Inflammatory macrophage treated with lipopolysaccharide for 4 hours (primary cell): ENCODE results near the gene TMTC2.
"Not testable (repeated sequence)": the region's sequence is repeated elsewhere in the genome, so short reads cannot be mapped to it uniquely, and the experiment has no call there.

Experiments used
- DNase-seq: peaks from one replicate; pipeline ENCODE4 v3.0.0-alpha.2; 2020

TMTC2 gene

DNA sequence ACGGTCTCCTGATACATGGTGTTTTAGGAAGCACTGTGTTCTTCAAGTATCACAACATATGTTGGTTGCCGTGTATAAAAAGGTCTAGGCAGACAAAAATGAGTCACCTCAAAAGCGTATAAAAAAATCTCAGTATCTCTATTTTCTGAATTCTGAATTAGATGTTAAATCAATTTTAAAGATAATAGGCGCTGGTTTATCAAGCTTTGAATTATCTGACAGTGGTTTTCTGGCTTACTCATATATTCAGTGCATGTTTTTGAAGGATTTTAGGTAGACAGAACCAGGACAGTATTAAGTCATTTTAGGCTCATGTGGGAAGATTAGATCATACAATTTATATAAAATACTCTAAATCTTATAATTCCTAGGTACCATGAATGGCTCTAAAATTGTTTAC, 110.8 kb downstream of the TMTC2 start:
- no peak for DNase-seq

DNA sequence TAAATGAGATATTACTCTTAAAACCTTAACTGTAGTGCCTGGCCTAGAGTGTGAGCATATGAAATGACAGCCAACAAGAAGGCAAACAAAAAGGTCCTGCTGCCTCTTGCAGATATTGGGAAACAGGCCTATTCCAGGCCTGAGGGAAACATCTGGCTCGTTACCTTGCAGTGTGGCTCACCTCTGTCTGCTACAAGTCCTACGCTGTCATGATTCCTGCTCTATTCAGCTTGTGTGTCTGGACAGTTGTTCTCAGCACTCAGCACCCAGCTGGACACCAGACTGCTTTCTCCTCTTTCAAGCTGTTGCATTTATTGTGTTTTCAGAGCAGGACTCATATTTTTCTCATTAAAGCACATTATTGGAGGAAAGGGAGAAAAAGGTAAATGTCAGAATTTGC, 113.5 kb downstream of the TMTC2 start:
- DNase-seq: no peak

DNA sequence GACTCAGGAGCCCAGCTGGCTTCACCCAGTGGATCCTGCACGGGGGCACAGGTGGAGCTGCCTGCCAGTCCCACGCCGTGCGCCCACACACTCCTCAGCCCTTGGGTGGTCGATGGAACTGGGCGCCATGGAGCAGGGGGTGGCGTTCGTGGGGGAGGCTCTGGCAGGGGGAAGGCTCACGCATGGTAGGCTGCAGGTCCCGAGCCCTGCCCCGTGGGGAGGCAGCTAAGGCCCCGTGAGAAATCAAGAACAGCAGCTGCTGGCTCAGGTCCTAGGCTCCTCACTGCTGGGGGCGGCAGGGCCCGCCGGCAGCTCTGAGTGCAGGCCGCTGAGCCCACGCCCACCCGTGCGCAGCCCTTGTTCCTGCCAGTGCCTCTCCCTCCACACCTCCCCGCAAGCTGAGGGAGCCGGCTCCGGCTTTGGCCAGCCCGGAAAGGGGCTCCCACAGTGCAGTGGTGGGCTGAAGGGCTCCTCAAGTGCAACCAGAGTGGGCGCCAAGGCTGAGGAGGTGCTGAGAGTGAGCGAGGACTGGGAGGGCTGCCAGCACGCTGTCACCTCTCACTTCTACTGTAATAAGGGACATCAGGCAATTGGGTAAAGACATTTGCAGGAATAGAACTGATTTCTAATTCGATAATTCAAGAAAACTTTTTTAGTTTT, 115.4 kb downstream of the TMTC2 start:
- DNase-seq: no peak

DNA sequence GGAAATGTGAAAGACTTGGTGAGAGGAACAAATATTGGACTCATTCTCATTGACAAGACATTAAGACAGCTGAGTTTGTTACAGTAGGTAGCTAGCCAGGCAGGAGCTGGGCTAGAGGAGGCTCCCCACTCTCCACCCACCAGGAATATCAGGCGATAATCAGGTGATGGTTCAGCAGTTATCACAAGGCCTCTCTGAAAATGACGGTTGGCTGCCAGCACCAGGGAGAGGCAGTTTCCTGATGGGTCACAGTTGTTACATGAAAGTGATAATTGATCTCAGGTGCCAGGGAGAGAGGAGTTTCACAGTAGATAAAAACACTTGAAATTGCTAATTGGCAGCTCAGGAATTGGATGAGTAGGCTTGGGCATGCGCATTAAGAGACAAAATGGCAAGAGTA, 116.5 kb downstream of the TMTC2 start:
- no peak for DNase-seq

DNA sequence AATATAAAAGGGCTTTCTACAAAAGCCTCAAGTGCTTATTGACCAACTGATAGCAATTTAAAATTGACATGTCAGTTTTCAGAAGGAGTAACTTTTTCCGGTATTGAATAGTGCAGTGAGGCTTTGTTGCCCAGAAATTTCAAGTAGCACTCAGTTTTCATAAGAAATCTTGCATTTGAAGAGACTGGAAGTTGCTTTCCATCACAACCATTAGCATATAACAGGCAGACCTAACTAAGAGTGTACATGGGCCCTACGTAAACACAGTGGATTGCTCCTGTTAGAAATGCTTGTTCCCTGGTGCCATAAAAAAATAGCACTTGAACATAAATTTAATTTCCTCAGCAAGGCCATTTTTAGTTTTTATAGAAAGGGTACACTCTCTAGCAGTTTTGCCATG, 117.9 kb downstream of the TMTC2 start:
- no peak for DNase-seq

DNA sequence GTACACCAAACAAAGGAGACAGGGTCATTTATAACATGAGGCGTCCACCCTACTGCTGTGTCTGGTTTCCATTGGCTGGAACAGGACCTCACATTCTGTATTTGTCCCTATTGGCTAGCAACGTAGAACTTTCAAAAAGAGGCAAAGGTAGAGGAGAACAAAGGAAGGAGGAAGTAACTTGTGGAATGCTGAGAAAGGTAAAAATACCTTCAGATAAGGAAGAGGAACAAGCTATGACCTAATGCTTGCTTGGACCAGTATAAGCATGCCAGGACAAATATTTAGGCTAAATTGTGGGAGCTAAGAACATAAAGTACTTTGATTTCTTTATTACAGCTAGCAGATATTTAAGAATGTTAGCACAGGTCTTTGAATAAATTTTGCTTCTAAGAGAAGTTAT, 118.3 kb downstream of the TMTC2 start:
- not testable (repeated sequence) for DNase-seq

DNA sequence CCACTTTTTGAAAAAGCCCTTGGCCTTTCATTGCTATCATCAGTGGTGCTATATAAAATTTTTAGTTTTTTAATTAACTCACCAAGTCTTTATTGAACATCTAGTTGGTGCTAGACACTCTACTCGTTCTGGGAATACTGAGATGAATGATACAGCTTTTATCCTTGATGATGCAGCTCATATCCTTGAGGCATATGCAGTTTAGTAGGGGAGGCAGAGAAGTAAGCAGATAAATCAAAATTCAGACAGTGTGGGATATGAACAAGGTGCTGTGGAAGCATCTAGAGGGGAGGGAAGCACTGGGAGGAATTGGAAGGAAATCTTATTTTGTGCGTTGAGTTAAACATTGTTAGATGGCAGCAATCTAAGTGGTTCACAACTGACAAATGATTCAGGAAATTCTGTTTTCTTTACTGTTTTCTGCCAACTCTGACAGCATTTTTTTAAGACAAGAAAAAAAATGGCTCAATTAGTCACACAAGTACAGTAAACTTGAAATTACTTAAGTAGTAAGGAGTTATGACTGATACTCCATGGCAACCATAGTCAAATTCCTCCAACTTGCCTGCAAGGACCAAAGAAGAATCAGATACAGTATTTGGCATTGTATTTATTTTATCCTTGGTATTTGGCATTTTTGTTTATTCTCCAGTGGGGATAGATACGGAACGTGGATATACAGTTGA, 119.2 kb downstream of the TMTC2 start:
- no peak for DNase-seq

DNA sequence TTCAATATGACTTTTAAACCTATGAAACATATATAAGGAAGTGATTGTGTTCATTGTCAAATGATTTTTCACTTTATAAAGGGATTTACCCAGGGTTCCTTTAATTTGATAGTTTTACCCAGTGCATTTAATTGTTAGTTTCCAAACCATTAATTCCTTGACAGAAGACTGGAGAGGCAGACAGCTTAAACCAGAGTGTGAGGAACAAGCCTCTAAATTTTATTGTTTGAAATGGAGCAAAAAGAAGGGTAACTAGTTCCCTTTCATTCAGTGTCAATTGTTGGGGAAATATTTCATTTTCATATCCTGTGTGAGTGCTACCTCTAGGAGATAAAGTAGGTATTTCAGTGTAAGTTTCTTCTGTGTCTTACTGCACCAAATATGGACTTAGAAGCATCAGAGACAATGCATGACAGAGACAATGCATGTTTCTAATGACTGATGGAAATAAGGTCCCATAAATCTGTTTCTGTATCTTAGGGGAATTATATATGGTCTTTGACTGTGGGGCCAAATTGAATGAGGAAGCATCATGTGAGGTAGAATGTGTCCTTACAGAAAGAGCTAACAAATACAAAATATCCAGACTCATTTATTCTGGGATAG, 120.5 kb downstream of the TMTC2 start:
- DNase-seq: no peak

DNA sequence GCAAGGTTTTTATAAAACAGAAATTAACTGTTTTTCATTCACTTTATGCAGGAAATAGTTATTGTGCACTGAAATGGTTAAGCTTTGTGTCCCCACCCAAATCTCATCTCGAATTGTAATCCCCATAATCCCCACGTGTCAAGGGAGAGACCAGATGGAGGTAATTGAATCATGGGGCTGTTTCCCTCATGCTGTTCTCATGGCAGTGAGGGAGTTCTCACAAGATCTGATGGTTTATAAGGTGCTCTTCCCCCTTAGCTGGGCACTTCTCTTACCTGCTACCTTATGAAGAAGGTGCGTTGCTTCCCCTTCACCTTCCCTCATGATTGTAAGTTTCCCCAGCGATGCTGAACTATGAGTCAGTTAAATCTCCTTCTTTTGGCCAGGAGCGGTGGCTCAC, 123.9 kb downstream of the TMTC2 start:
- no peak for DNase-seq

DNA sequence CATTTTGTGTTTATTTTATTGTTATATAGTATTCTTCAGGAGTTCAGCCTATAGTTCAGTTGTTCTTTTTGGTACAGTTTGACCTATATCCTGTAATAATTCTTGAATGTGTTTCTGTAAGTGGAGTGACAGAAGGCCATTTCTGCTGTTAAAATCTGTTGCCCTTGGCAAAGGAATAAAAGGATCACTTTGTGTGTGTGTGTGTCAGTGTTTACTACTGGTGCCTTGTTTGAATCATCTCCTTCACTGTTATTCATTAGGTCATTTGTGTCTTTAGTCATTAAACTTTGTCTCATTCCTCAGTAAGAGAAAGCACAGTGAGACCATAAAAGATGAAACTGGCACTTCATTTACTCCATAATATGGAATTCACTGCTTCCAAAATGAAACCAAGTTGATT, 130.7 kb downstream of the TMTC2 start:
- no peak for DNase-seq

DNA sequence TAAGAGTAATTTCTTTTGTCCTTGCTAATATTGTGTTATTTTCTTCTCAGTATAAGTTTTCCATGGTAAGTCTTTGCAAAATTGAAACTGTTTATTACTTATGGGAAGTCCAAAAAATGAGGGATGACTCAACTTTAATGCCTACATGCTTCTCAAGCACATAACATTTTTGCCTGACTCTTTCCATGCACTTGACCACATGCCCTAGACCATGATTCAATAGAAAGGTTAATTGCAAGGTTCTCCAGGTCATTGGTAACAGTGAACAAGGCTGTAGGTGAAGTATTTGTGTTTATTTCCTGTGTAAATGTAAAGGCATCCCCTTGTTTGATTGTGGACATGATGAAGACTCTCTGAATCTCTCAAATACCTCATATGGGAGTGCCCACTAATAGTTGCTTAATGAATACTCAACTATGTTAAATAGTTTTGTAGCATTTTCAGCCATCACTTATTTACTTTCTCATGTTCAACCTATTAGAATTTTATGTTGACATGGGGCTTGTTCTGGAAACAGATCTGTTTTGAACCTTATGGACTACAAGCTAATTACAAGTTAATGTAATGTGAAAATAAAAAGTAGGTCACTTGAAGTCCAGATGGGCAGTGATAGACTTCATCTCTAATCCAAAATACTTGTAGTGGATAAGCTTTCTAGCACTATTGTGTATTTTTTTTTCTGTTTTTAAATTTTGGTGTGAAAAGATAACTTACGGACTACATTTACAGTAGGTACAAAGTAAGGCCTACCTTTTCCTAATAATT, 131.7 kb downstream of the TMTC2 start:
- peak; percentile 43 for DNase-seq

DNA sequence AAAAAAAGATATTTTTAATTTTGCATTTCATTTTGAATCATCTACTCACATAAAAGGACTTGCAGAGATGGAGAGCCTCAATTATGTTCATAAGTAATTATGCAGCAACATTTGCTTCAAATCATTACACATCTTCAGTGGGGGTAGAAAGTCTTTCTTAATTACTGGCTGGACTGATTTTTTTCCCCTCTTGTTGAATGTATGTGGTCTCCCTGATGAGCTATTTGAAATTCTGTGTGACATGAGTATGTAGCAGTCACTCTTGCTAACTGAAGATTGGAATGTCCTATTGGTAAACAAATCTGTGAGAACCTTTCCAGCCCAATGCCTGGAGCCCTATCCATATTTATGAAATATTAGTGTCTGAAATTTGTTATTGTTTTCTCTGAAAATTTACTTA, 139.8 kb downstream of the TMTC2 start:
- no peak for DNase-seq

DNA sequence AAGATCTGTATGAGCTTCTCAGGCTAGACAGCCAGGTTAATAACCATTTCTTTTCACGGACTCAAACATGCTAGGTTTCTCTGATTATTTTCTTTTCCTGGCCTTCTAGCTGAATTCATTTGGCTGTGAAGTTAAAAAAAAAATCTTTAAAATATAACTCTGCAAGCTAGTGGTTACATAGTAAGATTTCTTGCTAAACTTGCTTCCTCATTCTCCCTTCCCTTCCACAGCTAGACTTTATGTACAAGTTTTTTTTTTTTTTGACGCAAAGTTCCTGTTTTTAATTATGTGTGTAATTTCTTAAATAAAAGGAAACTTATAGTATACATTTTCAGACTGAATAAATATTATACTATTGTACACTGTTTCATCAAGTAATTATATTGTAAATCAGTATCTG, 145.4 kb downstream of the TMTC2 start:
- peak; percentile 83 for DNase-seq

DNA sequence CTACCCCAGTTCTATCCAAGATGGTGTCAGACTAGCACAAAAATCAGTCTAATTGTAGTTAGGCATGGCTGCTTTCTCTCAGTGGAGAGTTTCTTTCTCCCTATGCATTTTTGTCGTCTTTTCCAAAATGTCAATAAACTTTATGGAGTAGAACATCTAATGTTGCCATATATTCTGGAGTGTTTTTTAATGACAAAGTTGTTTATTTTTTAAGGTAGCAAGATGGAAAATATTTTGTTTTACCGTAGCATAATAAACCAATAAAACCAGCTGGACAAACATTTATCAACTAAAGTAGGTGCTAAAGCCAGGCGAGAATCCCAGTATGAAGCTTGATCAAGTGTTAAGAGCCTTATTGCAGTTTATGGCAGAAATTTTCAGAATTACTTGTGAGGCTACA, 146.3 kb downstream of the TMTC2 start:
- no peak for DNase-seq

DNA sequence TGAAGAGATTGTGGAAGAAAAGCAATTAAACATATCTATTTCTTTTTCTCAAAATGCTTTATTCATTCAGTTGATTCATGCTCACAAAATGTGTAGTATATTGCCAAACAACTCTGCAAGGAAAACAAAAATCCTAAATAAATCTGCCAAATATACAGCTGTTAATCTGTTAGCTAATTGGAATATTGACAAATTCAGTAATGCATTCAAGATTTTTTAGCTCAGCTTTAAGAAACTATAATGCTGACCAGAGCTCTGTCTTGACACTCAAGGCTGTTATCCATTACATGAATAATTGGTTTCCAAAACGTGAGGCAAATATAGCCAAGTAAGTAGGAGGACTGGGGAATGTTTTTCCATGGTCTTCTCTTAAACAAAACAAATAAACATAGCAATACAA, 146.8 kb downstream of the TMTC2 start:
- DNase-seq: no peak

DNA sequence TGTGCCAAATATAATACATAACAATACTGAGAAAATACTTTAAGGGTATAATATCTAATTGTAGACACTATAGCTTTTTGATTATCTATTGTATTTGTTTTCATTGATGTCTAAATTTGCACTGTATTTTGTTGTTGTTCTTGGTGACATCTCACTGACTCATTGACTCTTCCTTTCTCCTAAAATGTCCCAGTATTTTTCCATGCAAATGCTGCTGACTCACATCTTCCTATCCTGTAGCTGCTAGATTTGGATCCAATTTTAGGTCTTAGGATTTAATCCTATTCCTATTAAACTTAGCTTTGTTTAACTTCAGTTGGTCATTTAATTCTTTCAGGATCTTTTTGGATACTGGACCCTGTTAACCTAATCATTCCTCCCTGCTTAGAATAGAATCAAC, 148.5 kb downstream of the TMTC2 start:
- no peak for DNase-seq

DNA sequence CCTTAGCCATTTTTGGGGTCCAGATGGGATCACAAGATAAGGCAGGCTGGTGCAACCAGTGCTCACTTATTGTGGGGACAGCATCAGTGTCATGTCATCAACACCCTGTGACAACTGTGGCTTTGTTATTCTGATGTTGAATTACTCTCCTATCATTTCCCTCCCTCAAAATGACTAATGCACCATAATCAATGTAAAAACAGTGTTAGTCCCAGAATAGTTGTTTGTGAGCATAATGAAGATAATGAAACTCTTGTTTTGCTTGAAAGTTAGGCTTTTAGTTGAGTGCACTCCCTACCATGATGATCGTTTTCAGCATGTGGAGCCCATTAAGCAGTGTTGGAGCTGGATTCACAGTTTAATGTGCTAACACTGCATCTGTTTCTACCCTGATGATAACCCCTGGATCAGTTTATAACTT, 151.4 kb downstream of the TMTC2 start:
- DNase-seq: no peak

DNA sequence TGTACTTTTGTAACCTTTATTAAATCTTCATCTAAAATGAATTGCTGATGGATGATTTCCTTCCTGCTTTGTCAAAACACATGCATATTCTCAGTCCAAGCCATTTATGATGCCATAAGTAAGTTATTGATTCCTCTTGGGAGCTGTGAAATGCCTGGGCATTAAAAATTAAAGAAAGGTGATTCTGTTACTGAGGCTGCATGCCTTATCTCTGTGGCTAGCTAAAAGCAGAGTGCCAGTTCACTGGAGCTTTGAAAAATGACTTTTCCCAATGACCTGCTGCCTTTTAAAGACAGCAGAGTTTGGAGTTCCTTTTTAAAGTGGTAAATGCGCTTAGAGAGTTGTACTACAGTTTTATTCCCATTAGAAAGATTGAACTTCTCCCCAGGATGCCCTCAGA, 152.1 kb downstream of the TMTC2 start:
- no peak for DNase-seq

DNA sequence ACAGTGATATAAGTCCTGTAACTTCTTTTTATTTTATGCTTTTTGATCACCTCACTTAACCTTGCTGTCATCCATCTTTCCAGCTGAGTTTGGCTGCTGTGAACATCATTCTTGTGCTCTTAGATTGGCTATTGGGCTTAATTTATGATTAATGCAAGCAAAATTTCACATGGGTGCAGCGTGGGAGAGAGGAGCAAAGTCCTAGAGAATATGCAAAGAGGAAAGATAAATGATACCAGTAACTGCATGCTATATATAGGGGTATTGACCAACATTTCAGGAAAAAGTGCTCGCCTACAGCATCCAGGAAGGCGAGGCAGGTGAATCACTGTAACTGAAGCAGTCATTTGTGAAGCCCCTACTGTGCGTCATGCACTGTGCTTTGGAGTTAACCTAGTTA, 153.1 kb downstream of the TMTC2 start:
- DNase-seq: no peak

DNA sequence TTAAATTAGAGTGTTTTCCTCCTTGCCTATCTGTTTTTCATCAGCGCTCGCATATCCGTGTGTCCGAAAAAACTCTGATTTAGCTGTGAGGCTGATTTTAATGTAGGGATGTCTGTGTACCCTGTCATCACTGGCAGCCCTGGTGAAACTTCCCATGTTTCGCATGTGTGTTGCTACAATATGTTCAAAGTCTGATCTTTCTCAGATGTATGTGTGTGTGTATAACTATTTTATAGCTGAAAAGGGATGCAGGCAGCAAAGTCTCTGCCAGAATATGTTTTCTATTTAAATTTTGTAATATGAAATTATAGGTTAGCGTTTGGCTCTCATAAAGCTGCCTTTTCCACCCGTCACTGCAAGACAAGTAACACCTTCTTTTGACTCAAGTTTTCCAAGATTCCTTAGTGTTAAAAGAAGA, 154.8 kb downstream of the TMTC2 start:
- no peak for DNase-seq

DNA sequence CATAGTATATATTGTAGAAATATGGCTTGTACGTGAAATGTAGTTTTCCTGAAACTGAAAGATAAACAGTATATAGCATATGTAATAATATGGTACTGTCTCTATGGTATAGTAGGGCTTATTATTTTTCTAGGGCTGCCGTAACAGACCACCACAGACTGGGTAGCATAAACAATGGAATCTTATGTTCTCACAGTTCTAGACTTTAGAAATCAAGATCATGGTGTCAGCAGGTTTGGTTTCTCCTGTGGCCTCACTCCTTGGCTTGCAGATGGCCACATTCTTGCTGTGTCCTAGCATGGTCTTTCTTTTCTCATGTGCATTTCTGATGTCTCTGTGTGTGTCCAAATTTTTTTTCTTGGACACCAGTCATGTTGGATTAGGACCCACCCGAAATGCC, 155.8 kb downstream of the TMTC2 start:
- DNase-seq: no peak

DNA sequence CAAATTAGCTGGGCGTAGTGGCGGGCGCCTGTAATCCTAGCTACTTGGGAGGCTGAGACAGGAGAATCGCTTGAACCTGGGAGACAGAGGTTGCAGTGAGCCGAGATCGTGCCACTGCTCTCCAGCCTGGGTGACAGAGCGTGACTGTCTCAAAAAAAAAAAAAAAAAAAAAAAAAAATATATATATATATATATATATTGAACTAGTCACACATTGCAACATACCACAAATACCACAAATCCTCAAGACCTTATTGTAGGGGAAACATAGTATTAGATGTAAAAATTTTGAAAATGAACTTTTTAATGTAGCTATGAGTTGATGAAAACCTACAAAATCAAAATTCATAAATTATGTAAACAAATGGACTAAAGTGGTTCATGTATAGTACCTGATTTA, 158.4 kb downstream of the TMTC2 start:
- DNase-seq: not testable (repeated sequence)

DNA sequence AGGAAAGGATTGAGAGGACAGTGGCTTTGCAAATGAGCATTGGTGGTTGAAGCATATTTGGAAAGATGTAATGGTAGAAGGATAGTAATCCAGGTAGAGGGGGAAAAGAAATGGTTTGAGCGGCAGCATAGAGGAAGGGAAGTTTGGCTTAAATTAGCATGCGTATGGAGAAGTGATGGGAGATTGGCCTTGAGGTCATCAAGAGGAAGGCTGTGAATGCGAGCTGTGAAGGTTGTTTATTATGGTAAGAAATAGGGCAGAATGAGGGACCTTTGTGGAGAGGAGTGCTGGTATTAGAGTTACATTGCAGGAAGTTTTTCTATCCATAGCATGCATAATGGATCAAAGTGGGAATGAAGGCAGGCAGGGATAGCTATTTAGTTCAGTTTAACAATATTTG, 162.1 kb downstream of the TMTC2 start:
- DNase-seq: no peak

DNA sequence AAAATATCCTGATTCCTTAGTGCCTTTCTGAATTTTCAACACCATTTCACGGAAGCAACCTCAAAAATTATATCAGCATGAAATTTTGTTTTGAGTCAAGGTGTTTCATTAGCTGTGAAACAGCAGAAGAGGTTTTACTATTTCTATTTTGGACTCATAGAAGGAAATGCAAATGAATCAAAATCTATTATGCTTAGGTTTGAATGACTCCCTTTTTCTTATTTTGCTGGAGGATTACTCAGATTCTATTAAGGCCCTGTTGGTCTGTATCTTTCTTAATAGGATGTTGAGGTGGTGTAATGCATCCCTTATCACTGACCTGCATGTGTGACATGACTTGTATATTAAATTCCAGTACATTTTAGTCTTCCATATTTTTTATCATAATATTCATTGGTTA, 165.8 kb downstream of the TMTC2 start:
- no peak for DNase-seq
